ENCODE results near the gene RRP9. TPM values are rescaled to one million over a fixed set of nuclear protein-coding genes. Genes with fewer than 3 reads are reported as not detected.

The RRP9 gene
- total RNA-seq, 1 experiment from 2014 or later = 49.9 TPM

DNA sequence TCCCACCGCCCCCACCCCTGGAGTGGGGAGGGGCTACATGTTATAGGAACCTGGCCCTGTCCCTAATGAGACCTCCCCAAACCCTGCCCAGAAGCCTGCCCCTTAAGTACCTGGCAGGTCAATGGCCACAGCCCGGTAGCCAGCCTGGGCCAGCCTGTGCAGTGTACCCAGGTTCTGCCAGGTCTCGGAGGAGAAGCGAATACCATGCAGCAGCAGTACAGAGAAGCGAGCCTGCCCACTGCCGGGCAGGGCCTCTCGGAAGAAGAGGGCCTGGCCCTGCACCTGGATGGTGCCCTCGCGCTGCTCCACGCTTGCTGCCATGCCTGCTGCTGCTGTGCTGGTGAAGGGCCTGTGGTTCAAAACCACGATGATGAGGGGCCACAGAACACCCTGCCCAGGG, 29.6 kb upstream of the RRP9 start (continued):
- TF ChIP-seq, protein P1, sequence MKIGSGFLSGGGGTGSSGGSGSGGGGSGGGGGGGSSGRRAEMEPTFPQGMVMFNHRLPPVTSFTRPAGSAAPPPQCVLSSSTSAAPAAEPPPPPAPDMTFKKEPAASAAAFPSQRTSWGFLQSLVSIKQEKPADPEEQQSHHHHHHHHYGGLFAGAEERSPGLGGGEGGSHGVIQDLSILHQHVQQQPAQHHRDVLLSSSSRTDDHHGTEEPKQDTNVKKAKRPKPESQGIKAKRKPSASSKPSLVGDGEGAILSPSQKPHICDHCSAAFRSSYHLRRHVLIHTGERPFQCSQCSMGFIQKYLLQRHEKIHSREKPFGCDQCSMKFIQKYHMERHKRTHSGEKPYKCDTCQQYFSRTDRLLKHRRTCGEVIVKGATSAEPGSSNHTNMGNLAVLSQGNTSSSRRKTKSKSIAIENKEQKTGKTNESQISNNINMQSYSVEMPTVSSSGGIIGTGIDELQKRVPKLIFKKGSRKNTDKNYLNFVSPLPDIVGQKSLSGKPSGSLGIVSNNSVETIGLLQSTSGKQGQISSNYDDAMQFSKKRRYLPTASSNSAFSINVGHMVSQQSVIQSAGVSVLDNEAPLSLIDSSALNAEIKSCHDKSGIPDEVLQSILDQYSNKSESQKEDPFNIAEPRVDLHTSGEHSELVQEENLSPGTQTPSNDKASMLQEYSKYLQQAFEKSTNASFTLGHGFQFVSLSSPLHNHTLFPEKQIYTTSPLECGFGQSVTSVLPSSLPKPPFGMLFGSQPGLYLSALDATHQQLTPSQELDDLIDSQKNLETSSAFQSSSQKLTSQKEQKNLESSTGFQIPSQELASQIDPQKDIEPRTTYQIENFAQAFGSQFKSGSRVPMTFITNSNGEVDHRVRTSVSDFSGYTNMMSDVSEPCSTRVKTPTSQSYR (CRISPR knock-in tag; IDR thresholded peaks at IDR 0.05) = no peak
- TF ChIP-seq SMAD3 (CRISPR knock-in tag; IDR thresholded peaks at IDR 0.05; ENCODE audit: borderline replicate concordance) = no peak

GRCh38 chr3:51970606-51971300, 29.0 kb upstream of the RRP9 start:
- Mint-ChIP-seq H3K27ac (no peak overlapping the region), H3K4me3 (no peak overlapping the region), H3K36me3 (no peaks in the 10 kb centered on the region), H3K9me3 (no peaks in the 10 kb centered on the region), H3K27me3 (ENCODE audit: low read depth) (peaks cover 27% of the 10 kb centered on the region), H3K4me1 (peaks cover 46% of the 10 kb centered on the region)
- no peak for ATAC-seq
- TF ChIP-seq, protein P2, sequence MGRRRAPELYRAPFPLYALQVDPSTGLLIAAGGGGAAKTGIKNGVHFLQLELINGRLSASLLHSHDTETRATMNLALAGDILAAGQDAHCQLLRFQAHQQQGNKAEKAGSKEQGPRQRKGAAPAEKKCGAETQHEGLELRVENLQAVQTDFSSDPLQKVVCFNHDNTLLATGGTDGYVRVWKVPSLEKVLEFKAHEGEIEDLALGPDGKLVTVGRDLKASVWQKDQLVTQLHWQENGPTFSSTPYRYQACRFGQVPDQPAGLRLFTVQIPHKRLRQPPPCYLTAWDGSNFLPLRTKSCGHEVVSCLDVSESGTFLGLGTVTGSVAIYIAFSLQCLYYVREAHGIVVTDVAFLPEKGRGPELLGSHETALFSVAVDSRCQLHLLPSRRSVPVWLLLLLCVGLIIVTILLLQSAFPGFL (CRISPR knock-in tag; IDR thresholded peaks at IDR 0.05; ENCODE audit: borderline replicate concordance) = no peak
- no peak for TF ChIP-seq SMAD4 (CRISPR knock-in tag; IDR thresholded peaks at IDR 0.05)
- no peak for TF ChIP-seq ZNF423 (CRISPR knock-in tag; IDR thresholded peaks at IDR 0.05)
- TF ChIP-seq HMGA2 (CRISPR knock-in tag; IDR thresholded peaks at IDR 0.05) = no peak
- no peak for DNase-seq (ENCODE audit: low spot score)
- POLR2A ChIA-PET = interaction anchor here (3.7 kb wide), 1 partner anchor 12 kb away, joined by 23 read pairs; the partner anchor contains the start of gene ACY1
- CTCF ChIA-PET = interaction anchor here (1.7 to 6.3 kb wide), 3 partner anchors 12 to 82 kb away, joined by 5 to 43 read pairs (median 41); partner anchors contain the start of genes ACY1, PARP3 and RRP9

DNA sequence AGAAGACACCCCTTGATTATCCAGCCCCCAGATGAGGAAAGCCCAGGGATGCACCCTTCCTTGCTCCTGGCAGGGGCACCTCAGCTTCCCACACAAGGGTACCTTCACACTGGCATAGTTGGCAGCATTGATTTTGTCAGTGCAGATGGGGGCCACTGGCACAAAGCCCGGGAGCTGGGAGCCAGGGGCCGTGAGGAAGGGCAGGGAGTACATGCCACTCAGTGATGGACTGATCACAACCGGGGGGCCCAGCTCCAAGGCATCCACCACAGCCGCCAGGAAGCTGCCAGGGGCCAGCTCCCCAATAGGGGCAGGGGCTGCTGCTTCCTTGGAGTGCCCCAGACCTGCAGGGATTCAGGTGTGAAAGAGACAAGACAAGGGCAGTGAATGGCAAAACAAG, 28.1 kb upstream of the RRP9 start:
- no peak for TF ChIP-seq ZNF317 (CRISPR knock-in tag; IDR thresholded peaks at IDR 0.05; ENCODE audit: borderline replicate concordance, low read depth)
- no peak for TF ChIP-seq ZNF121 (CRISPR knock-in tag; IDR thresholded peaks at IDR 0.05)
- no peak for TF ChIP-seq ZNF671 (CRISPR knock-in tag; IDR thresholded peaks at IDR 0.05)
- no peak for TF ChIP-seq NFATC4 (CRISPR knock-in tag; IDR thresholded peaks at IDR 0.05)
- TF ChIP-seq USF1 (CRISPR knock-in tag; IDR thresholded peaks at IDR 0.05) = no peak
- TF ChIP-seq FOXP1 (CRISPR knock-in tag; IDR thresholded peaks at IDR 0.05; ENCODE audit: borderline replicate concordance) = no peak
- TF ChIP-seq EMX1 (CRISPR knock-in tag; IDR thresholded peaks at IDR 0.05) = no peak
- no peak for TF ChIP-seq STAT6 (CRISPR knock-in tag; conservative IDR thresholded peaks at IDR 0.05; ENCODE audit: low read depth)
- no peak for TF ChIP-seq CBFB (CRISPR knock-in tag; IDR thresholded peaks at IDR 0.05; ENCODE audit: low read depth)
- TF ChIP-seq E2F4 (CRISPR knock-in tag; IDR thresholded peaks at IDR 0.05; ENCODE audit: borderline replicate concordance, low read depth) = no peak
- TF ChIP-seq IRF2 (CRISPR knock-in tag; IDR thresholded peaks at IDR 0.05; ENCODE audit: borderline replicate concordance, low read depth) = no peak
- no peak for TF ChIP-seq RORB (CRISPR knock-in tag; IDR thresholded peaks at IDR 0.05)
- no peak for TF ChIP-seq JUN (CRISPR knock-in tag; IDR thresholded peaks at IDR 0.05)

More for the DNA sequence above, 28.1 kb upstream of the RRP9 start:
- Mint-ChIP-seq H3K27ac (no peak overlapping the region), H3K27me3 (ENCODE audit: low read depth) (peaks cover 27% of the 10 kb centered on the region), H3K36me3 (no peaks in the 10 kb centered on the region), H3K4me3 (no peak overlapping the region), H3K4me1 (peaks cover 48% of the 10 kb centered on the region), H3K9me3 (no peaks in the 10 kb centered on the region)
- ChIA-PET POLR2A (interaction anchor here (0.6 to 3.7 kb wide), 7 partner anchors 9 to 277 kb away, joined by 3 to 23 read pairs (median 4); partner anchors contain the start of genes ACY1, GPR62, PARP3 and RPL29), CTCF (interaction anchor here (0.9 to 6.3 kb wide), 9 partner anchors 13 to 261 kb away, joined by 3 to 43 read pairs (median 3); partner anchors contain the start of genes ACY1, GPR62, PARP3 and RRP9)
- DNase-seq (ENCODE audit: low spot score) (no peak), ATAC-seq (no peak)

Data from WTC11 (cell line).